Measurements from ENCODE around the gene ISG20.
A peak's percentile ranks its signal among the peaks of the same experiment; 100 is the strongest.

ISG20 gene

DNA sequence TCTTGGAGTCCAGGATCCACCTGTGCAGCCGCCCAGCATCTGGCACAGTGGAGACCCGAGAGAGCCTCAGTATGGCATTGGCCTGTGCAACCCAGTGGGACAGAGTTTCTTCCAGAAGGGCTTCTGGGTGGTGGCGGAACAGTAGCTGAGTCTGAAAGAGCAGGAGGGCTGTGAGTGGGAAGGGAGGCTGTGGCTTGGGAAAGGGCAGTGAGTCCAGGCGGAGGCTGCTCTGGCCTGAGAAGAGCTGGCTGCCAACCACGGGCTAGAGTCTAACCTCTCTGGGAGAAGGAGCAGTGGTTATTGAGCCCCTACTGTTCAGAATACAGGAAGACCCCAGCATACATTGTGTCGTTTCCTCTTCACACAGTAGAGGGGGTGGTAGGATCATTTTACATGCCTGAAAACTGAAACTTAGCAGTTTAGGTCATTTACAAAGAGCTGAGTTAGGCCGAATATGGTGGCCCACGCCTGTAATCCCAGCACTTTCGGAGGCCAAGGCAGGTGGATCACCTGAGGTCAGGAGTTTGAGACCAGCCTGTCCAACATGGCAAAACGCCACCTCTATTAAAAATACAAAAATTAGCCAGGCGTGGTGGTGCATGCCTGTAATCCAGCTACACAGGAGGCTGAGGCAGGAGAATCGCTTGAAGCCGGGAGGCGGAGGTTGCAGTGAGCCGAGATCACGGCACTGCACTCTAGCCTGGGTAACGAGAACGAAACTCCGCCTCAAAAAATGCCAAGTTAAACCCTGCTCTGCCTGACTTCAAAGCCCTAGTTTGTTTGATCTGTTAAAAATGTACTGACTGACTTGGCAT lies 14.5 kb upstream of the ISG20 start:
- no peak for DNase-seq (ENCODE audit: low read depth, low spot score)
- peak overlapping the region; percentile 46 for H3K9ac ChIP-seq (ENCODE audit: insufficient read length, low read depth)
- no peaks in the 10 kb centered on the region for H3K27me3 ChIP-seq (ENCODE audit: insufficient read depth, insufficient read length)
- H3K4me1 ChIP-seq (ENCODE audit: insufficient read depth, insufficient read length), result peaks cover 18% of the 10 kb centered on the region
- TF ChIP-seq YY1 (IDR thresholded peaks at IDR 0.05; ENCODE audit: insufficient read depth, insufficient read length) (no peak), SUZ12 (IDR thresholded peaks at IDR 0.05; ENCODE audit: extremely low read depth, insufficient read depth, insufficient read length) (no peak), ZNF274 (IDR thresholded peaks at IDR 0.05; ENCODE audit: low read depth, low read length) (no peak)
- H3K4me3 ChIP-seq (ENCODE audit: insufficient read length, low read depth), result peak overlapping the region; percentile 13
- H3K36me3 ChIP-seq (ENCODE audit: insufficient read depth, insufficient read length, low read length), result peaks cover 77% of the 10 kb centered on the region
- no peaks in the 10 kb centered on the region for H3K9me3 ChIP-seq (ENCODE audit: insufficient read depth, low read length)

DNA sequence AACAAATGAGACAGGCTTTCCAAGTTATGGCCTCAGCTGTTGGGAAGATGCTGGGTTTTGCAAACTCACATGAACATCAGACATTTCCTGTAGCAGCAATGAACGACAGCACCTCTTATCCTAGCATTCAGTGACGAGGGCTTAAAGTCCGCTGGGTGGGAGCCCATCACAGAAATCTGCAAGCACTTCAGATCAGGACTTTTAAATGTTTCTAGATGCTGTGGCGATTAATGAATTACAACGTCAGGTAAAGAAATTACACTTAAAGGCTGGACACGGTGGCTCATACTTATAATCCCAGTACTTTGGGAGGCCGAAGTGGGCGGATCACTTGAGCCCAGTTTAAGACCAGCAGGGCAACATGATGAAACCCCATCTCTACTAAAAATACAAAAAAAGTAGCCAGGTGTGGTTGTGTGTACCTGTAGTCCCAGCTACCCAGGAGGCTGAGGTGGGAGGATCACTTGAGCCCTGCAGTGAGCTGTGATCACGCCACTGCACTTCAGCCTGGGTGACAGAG lies 13.8 kb upstream of the ISG20 start:
- Histone ChIP-seq H3K9me3 (ENCODE audit: insufficient read depth, low read length) (no peaks in the 10 kb centered on the region), H3K36me3 (ENCODE audit: insufficient read depth, insufficient read length, low read length) (peaks cover 84% of the 10 kb centered on the region), H3K4me3 (ENCODE audit: insufficient read length, low read depth) (no peak overlapping the region), H3K9ac (ENCODE audit: insufficient read length, low read depth) (no peak overlapping the region), H3K4me1 (ENCODE audit: insufficient read depth, insufficient read length) (peaks cover 20% of the 10 kb centered on the region), H3K27me3 (ENCODE audit: insufficient read depth, insufficient read length) (no peaks in the 10 kb centered on the region)
- no peak for DNase-seq (ENCODE audit: low read depth, low spot score)
- TF ChIP-seq ZNF274 (IDR thresholded peaks at IDR 0.05; ENCODE audit: low read depth, low read length) (no peak), SUZ12 (IDR thresholded peaks at IDR 0.05; ENCODE audit: extremely low read depth, insufficient read depth, insufficient read length) (no peak), YY1 (IDR thresholded peaks at IDR 0.05; ENCODE audit: insufficient read depth, insufficient read length) (no peak)

DNA sequence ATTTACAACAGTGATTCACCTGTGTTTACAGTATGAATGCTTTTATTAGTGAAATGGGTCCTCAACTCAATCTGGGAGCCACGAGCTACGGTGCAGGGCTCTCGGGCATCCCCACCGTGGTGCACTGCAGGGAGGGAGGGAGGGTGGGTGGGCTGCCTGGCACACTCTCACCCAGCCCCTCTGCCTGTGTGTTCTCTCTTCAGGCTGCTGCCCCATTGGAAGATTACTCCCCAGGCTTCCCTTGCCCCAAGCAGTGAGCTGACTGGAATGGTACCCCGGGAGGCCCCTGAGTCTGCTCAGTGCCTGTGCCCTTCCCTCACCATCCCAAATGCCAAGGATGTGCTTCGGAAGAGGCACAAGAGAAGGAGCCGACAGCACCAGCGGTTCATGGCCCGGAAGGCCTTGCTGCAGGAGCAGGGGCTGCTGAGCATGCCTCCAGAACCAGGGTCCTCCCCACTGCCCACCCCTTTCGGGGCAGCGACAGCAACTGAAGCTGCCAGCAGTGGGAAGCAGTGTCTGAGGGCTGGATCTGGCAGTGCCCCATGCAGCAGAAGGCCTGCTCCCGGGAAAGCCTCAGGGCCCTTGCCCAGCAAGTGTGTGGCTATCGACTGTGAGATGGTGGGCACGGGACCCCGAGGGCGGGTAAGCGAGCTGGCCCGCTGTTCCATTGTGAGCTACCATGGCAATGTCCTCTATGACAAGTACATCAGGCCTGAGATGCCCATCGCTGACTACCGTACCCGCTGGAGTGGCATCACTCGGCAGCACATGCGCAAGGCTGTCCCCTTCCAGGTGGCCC lies 12.7 kb upstream of the ISG20 start:
- no peak overlapping the region for H3K4me3 ChIP-seq (ENCODE audit: insufficient read length, low read depth)
- no peak for DNase-seq (ENCODE audit: low read depth, low spot score)
- H3K4me1 ChIP-seq (ENCODE audit: insufficient read depth, insufficient read length), result peaks cover 24% of the 10 kb centered on the region
- TF ChIP-seq SUZ12 (IDR thresholded peaks at IDR 0.05; ENCODE audit: extremely low read depth, insufficient read depth, insufficient read length) (no peak), ZNF274 (IDR thresholded peaks at IDR 0.05; ENCODE audit: low read depth, low read length) (no peak), YY1 (IDR thresholded peaks at IDR 0.05; ENCODE audit: insufficient read depth, insufficient read length) (no peak)
- H3K27me3 ChIP-seq (ENCODE audit: insufficient read depth, insufficient read length), result no peaks in the 10 kb centered on the region
- H3K9me3 ChIP-seq (ENCODE audit: insufficient read depth, low read length), result no peaks in the 10 kb centered on the region
- H3K9ac ChIP-seq (ENCODE audit: insufficient read length, low read depth), result no peak overlapping the region
- H3K36me3 ChIP-seq (ENCODE audit: insufficient read depth, insufficient read length, low read length), result peaks cover 95% of the 10 kb centered on the region

DNA sequence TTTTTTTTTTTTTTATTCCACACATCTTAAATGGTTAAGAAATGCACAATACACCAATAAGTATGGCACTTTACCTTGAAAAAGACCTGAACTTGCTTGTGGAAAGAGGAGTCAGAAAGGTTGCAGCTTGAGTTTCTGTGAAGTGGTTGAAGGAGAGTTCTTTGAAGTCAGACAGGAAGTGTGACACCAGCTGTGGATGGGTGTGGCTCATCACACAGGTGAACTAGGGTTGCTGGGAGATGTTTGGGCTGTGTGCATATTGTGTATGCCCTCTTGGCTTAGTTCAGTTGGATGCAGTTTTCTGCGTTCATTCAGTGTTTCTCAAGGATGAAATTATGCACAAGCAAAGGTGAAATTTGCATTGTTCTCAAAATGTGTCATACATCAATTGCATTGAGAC lies 11.4 kb upstream of the ISG20 start:
- no peak for TF ChIP-seq YY1 (IDR thresholded peaks at IDR 0.05; ENCODE audit: insufficient read depth, insufficient read length)
- TF ChIP-seq ZNF274 (IDR thresholded peaks at IDR 0.05; ENCODE audit: low read depth, low read length), result no peak
- TF ChIP-seq SUZ12 (IDR thresholded peaks at IDR 0.05; ENCODE audit: extremely low read depth, insufficient read depth, insufficient read length), result no peak
- Histone ChIP-seq H3K4me1 (ENCODE audit: insufficient read depth, insufficient read length) (peaks cover 24% of the 10 kb centered on the region), H3K9me3 (ENCODE audit: insufficient read depth, low read length) (no peaks in the 10 kb centered on the region), H3K9ac (ENCODE audit: insufficient read length, low read depth) (no peak overlapping the region), H3K4me3 (ENCODE audit: insufficient read length, low read depth) (no peak overlapping the region), H3K27me3 (ENCODE audit: insufficient read depth, insufficient read length) (no peaks in the 10 kb centered on the region), H3K36me3 (ENCODE audit: insufficient read depth, insufficient read length, low read length) (peaks cover 97% of the 10 kb centered on the region)
- no peak for DNase-seq (ENCODE audit: low read depth, low spot score)

DNA sequence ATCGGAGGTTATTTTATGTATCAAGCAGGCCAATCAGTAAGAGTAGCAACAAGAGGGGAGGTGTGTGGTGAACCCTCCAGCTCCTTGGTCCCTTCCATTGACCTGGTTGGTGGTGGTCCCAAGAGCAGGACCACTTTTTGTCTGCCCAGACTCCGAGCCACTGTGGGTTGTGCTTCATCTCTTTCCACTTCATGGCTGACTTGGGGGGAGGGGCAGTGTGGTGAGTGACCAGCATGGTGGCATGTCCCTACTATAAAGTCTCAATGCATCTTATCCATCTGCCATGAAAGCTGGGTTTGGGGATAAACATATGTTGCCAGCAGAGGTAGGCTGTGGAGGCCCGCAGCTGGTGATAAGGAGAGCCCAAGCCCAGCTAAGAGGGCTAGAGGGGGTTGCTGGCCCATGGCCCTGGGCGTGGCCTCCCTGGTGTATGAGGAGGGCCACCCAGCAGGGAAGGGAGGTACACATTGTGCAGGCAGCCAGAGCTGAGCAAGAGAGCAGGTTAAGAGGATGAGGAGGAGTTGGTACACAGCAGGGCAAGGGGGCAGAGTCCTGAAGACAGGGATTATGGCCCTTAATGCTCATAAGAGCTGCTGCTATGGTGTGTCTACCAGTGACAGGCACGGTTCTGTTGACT lies 10.7 kb upstream of the ISG20 start:
- DNase-seq (ENCODE audit: low read depth, low spot score), result no peak
- TF ChIP-seq YY1 (IDR thresholded peaks at IDR 0.05; ENCODE audit: insufficient read depth, insufficient read length), result no peak
- TF ChIP-seq ZNF274 (IDR thresholded peaks at IDR 0.05; ENCODE audit: low read depth, low read length), result no peak
- H3K9me3 ChIP-seq (ENCODE audit: insufficient read depth, low read length), result no peaks in the 10 kb centered on the region
- H3K9ac ChIP-seq (ENCODE audit: insufficient read length, low read depth), result no peak overlapping the region
- H3K36me3 ChIP-seq (ENCODE audit: insufficient read depth, insufficient read length, low read length), result peaks cover 96% of the 10 kb centered on the region
- no peak overlapping the region for H3K4me3 ChIP-seq (ENCODE audit: insufficient read length, low read depth)
- peaks cover 23% of the 10 kb centered on the region for H3K4me1 ChIP-seq (ENCODE audit: insufficient read depth, insufficient read length)
- no peaks in the 10 kb centered on the region for H3K27me3 ChIP-seq (ENCODE audit: insufficient read depth, insufficient read length)

DNA sequence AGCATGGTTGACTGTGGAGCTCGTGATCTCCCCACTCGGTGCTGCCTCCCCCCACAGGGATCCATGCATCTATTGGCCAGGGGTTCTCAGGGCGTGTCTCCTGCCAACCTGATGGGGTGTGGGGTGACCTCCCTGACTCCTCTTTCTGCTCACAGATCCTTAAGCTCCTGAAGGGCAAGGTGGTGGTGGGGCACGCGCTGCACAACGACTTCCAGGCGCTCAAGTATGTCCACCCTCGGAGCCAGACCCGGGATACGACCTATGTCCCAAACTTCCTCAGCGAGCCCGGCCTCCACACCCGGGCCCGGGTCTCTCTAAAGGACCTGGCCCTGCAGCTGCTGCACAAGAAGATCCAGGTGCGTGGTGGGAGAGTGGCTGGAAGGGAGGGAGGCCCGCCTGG lies 9.7 kb upstream of the ISG20 start:
- Histone ChIP-seq H3K36me3 (ENCODE audit: insufficient read depth, insufficient read length, low read length) (peaks cover 92% of the 10 kb centered on the region), H3K9ac (ENCODE audit: insufficient read length, low read depth) (no peak overlapping the region), H3K4me1 (ENCODE audit: insufficient read depth, insufficient read length) (peaks cover 14% of the 10 kb centered on the region), H3K27me3 (ENCODE audit: insufficient read depth, insufficient read length) (no peaks in the 10 kb centered on the region), H3K9me3 (ENCODE audit: insufficient read depth, low read length) (no peaks in the 10 kb centered on the region), H3K4me3 (ENCODE audit: insufficient read length, low read depth) (no peak overlapping the region)
- TF ChIP-seq ZNF274 (IDR thresholded peaks at IDR 0.05; ENCODE audit: low read depth, low read length) (no peak), YY1 (IDR thresholded peaks at IDR 0.05; ENCODE audit: insufficient read depth, insufficient read length) (no peak), SUZ12 (IDR thresholded peaks at IDR 0.05; ENCODE audit: extremely low read depth, insufficient read depth, insufficient read length) (no peak)
- no peak for DNase-seq (ENCODE audit: low read depth, low spot score)

All from NT2/D1 (cell line).